D341Med (cell line): ENCODE data around the gene AGBL3.

Experiments used
- DNase-seq: peaks from one replicate; pipeline ENCODE4 v3.0.0; 2012; ENCODE audit warnings: low spot score

AGBL3 gene

DNA sequence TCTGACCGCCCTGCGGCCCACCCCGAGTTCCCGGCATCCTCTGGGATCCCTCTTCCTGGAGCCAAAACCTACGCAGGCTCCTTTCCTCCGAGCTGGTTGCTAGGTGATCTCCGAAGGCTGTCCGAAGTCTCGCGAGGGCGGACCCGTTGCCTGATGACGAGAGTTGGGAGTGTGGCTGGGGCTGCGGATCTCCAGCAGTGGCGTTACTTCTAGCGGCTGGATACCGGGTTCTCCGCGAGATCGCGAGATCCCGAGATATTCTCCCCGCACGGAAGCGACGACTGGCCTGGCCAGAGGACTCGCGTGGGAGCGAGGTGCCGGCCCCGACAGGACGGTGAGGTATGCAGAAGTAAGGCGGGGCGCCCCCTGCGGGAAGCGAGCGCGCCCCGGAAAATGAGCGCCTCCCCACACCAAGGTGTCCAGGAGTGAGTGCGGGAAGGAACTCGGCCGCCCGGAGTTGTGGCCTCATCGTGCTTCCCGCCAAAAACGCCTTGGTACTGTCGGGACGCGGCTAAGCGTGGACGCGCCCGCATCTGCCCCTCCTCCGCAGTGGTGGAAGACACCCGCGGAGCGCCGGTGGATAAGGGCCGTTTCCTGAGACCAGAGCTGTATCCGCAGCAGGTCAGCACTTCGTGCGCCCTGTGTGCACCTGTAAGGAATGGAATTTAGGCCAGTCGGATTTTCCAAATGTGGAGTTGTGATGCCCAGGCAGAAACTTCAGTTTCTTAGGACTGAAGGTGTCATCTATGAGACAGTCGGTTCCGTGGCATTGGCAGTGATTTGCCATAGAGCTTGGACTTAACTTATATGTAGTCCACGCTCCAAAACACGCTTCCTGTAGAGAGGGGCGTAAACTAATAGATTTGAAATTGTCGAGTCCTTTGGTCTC is at the start of gene AGBL3:
AGBL3 (plus strand) TSS at position 146 of the 889 bp plus-strand sequence. CDS start 1,426 bp downstream, outside the sequence.
- peak; percentile 94 for DNase-seq

DNA sequence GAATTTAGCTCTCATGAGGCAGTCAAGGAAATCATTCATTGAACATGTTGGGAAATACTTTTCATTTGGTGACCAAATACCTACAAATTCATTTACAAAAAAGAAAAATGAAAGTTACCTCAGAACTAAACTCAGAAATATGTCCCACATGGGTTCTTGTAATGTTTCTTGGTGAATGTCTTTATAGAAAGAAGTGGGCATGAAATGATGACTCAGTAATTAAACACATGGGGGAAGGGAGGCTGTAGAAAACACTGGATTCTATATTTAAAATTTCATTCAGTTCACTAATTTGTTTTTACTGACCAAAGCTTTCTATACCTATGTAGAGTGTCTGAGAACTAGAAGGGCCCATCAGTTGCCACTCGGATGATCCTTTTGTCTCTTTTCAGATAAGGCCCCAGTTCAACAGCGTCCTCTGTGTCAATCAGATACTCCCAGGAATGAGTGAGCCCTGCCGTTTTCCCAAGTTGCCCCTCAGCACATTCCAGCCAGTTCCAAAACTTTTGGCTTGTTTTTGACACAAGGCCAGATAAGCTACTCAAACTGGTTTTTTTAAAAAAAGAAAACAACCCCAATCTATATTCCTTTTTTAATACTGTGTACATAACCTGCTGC is 49.3 kb upstream of the AGBL3 start:
- DNase-seq: no peak

DNA sequence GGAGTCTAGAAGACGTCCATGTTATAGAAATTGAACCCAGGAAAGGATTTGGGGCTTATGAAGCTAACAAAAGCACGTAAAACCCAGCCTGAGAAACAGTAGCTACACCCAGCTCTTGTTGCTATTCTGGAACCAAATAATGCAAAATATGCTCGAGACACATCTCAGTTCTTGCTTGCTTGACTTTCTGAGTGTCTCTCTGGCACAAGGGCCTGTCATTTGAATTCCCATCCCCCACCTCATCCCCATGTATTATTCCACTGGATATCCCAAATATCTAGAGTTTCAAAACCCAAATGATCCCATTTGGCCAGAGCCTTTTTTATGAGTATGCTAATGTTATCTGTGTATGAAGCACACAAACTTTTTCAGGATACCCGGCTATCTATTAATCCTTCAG is 48.2 kb upstream of the AGBL3 start:
- DNase-seq: no peak

DNA sequence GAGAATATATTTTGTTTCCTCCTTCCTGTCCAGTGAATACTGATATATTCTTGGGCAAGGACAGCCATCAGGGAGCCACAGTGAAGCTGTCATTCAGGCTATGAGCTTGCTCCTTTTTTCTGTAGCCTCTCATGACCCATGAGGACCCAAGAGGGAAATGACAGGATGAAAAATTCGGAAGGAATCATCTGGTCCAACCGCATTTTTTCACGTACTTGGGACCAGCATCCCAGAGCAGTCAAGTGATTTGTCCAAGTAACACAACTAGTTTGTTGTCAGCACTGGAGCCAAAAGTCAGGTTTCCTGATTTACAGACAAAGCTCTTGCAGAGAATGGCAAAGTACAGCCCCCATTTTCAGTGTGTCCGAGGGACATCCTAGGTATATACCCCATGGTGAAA is 47.2 kb upstream of the AGBL3 start:
- DNase-seq: no peak

DNA sequence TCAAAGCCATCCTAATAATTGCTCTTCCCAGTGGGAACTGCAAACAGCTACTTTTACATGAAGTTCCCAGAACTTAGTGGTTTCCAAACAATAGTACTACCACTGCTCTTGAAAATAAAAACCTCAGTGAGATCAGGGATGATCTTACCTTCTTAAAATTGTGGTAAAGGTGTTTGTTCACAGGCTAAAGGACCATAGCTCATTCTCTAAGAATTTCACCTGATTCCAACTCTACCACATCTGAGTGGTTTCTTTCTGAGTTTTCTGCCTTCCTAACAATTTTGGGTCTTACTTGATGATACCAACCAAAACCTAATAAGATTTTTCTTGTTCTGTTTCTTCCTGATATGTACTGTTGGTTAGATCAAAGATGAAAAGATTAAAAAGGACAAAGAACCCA is 45.6 kb upstream of the AGBL3 start:
- no peak for DNase-seq

DNA sequence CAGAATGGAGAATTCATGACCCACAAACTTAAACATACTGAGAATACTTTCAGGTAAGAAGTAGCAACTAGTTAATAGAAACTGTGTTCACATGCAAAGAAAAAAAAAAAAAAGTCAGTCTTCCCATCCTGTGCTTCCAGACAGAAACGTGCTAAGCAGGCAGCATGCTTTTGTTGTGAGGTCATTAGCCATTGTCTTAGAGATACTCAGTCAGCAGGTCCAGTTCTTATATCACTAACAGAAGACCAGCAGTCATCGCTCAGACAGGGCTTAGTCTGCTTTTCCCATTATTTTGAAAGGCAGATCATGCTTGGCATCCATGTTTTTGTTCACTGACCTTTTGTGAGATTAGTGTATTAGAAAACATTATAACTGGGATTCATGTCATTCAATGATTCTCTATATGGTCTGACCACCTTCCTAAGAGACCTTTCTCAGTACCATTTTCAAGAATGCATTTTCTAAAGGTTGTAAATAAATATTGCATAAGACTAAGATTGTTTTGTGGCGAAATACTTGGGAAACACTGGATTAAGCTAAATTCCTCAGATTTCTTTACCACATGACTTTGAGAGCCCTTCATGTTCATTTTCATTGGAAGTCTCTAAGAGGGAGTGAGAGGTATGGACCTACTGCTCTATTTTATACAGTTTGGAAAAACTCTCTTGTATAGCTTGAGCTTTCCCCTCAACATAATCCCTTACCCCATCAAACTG is 45.0 kb upstream of the AGBL3 start:
- DNase-seq: no peak

DNA sequence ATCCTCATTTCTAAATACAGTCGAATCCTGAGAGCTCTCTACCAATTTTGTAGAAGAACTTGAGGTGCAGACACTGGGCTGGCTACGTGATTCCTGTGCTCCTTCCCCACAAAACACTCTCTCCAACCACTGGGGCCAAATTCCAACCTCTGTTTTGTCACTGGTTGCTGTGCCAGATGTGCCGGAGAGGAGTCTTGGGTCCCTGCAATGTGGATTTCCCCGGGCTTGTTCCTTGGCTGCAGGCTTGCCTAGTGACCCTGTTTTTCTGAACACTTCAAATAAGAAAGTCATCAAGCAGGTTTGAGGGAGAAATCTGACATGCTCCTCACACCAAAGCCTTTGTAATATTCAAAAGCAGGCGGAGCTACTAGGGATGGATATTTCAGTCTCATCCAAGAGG is 44.4 kb upstream of the AGBL3 start:
- DNase-seq: no peak

DNA sequence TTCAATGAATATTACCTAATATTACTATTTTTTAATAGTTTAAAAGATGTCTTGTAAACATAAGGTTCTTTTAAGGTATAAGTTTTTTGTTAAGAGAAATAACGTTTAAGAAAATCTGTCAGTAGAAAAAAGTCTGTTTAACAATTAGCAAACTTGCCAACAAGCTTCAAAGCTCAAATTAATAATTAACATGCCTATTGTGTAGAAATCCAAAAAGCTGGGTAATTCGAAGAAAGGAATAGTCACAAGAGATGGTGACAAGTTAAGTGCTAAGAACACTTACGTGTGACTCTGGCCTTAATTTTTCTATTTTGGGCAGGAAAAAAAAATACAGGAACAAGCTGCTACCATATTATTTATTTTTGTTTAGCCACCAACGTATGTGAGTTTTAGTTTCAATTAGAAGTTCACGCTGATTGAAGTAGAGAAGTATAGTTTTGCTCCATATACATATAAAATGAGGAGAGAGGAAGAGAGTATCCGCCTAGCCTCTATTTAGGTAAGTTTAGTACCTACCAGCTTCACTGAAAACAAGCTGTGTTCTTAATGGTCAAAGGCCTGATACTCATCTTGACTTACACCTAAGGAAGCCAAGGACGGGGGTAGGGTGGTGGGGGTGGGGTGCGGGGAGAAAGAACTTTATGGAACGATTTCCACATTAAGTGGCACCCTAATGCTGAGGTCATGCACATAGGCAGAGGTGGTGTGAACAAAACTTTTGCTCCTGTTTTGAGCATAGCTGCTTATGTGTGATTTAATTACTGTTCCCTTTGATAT is 43.4 kb upstream of the AGBL3 start:
- no peak for DNase-seq

DNA sequence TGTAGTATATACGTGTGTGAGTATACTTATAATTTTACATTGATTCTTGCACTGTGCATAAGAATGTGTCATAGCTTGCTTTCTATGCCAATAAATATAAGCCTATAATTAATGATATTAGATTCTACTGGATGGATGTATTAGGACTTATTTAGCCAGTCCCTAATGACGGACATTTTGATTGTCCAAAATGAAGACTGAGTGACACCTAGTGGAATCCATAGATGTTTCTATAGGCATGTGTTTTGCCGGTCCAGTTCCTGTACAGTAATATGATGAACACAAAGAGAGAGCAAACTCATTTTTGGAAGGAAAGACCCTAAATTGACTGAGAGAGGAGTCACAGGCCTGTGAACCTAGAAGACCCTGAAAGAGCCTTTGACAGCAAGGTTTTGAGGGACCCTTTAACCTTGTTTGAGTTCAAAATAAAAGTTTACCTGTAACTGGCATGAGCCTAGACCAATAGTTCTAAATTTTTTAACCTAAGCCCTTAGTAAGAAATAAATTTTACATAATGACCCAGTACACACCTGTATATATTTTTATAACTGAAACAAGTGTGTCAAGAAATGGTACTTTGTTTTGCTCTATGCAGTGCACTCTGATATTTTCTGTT is 42.4 kb upstream of the AGBL3 start:
- peak; percentile 41 for DNase-seq

DNA sequence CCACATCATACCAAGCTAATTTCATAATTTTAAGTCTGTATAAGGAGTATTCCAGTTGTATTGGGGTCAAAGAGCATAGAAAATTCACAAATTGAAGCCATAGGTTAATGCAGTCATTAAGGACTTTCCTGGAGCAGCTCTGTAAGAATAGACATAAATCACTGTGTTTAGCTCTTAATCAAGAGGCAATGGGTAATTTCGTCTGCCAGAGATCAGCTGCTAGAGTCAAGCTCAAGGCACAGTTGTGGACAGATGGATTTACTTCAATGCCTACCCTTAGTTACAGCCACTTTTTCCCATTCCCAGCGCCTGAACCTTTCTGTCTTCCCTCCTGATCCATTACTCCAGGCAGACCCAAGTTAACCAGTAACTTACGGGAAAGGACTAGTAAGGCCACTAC is 40.6 kb upstream of the AGBL3 start:
- no peak for DNase-seq

DNA sequence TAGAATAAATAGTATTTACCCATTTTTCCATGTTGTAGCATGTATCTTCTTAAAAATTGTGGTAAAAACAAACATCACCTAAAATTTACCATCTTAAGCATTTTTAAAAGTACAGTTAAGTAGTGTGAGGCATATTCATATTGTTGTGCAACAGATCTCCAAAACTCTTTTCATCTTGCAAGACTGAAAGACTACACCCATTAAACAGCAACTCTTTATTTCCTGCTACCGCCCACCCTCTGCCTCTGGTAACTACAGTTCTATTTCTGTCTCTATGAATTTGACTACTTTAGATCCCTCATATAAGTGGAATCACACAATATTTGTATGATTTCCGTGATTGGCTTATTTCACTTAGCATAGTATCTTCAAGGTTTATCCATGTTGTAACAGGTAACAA is 40.0 kb upstream of the AGBL3 start:
- DNase-seq: no peak

DNA sequence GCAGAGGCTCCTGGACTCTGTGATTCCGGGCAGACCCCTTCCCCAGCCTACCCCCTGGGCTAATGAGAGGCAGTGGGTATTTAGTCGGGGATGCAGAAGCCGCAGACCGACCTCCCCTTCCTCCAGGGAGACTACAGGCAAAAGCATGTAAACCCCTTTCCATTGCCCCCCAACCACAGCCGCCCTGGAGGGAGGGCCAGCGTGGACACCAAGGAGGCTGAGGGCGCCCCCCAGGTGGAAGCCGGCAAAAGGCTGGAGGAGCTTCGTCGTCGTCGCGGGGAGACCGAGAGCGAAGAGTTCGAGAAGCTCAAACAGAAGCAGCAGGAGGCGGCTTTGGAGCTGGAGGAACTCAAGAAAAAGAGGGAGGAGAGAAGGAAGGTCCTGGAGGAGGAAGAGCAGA is 39.0 kb upstream of the AGBL3 start:
- no peak for DNase-seq

DNA sequence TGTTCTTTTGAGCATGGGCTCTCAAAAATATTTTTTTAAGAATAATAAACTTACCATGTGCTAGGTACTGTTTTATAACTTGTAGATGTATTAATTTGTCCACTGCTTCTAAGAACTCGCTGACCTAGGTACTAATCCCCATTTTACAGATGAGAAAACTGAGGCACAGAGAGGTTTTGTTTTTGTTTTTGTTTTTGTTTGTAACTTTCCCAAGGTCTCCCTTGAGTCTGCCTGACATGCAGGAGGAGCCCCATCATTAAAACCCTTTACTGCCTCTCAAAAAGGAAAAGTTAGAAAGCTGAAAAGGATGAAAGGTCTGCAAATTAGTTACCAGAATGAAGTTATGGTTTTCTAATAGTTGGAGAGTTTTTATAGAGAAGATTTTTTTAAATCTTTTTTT is 38.5 kb upstream of the AGBL3 start:
- no peak for DNase-seq

DNA sequence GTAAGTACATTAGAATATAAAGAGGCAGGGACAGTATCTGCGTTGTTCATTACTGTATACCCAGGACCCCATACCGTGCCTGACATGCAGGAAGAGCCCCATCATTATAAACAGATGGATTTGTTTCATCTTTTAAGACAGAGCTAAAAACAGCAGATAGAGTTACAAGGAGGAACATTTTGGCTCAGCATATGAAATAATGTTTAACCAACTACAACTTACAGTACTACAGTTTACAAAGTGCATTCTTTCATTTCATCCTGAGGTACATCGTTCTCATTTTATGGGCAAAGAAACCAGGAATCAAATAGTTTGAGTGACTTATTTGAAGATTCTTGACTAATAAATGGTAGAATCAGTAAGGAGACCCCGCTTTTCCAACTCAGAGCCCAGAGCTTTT is 38.1 kb upstream of the AGBL3 start:
- no peak for DNase-seq

DNA sequence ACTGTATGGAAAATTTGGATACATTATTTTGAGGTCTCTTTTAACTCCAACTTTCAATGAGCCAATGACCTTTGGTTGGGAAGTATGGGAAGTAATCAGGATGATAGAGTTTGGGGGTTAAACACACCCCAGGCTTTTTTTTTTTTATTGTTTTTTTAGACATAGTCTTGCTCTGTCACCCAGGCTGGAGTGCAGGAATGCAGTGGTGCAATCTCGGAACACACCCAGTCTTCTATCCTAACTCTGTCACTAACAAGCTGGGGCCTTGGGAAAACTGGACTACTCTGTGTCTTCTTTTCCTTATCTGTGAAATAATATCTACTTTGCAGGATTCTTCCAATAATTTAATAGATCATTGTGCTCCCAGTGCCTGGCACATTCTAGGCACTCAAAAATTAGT is 37.6 kb upstream of the AGBL3 start:
- DNase-seq: no peak

DNA sequence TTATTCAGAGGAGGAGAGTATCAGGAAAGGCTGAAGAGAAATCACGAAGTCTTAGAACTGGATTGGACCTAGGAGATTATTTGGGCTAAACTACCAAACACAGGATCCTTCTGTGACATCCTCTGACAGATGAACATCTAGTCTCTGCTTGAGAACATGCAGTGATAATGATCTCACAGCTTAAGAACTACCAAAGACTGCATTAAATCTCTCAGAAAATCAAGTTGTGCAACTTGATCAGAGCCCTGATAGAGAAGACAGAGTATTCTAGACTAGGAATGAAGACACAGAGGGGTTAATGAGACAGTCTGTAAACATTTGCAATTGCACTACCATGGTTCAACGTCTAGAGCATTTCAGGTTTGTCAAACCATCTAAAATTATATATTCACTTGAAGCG is 37.1 kb upstream of the AGBL3 start:
- no peak for DNase-seq

DNA sequence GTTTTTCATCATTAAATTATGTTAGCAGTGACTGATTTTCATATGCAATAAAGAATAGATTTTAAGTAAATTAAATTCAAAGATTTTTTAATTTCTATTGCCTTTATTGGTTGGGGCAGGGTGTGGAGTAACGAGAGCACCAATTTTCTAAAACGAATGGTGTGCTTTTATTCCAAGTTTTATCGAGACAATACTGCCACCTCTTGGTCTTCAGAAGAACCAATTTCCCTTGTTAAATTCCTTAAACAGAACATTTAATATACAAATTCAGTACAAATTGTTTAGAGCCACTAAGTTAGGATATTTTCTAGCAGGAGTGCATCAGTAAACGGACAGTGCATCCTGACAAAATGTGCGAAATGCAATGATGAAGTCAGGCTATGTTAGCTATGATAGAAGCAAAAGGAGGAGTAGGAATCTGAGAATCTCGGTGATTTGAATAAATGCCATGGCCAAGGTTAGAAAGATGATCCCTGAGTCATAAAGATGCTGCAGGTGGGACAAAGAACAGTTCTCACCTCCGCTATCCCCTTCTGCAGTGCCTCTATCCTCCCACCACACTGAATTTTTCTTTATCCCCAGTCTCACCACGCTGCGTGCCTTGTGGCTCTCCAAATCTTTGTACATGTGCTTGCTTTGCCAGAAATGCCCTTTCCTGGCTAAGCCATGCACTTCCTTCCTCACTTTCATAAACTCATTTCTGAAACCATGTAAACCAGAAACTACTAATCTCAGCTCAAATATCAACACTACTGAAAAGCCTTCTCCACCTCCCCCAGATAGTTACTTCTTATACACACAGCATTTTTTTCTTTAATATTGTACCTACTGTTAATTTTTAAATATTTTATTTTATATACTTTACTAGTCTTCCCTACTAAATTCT is 31.9 kb upstream of the AGBL3 start:
- no peak for DNase-seq

DNA sequence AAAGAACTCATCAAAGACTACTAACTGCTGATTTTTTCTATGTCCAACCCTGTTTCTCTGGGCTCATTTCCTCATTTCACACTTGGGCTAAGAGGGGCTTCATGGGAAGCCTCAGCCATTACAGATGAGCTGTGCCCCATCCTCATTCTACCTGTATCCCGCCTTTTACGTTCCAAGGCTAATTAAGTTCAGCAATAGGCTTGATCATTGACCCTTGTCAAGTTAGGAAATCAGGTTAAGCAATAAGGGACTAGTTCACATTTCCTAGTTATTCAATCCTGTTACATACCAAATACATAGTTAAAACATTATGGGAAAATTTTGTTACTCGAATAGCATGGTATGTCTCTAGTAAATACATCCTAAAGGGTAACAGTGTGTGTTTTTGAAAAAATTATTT is 29.3 kb upstream of the AGBL3 start:
- no peak for DNase-seq

DNA sequence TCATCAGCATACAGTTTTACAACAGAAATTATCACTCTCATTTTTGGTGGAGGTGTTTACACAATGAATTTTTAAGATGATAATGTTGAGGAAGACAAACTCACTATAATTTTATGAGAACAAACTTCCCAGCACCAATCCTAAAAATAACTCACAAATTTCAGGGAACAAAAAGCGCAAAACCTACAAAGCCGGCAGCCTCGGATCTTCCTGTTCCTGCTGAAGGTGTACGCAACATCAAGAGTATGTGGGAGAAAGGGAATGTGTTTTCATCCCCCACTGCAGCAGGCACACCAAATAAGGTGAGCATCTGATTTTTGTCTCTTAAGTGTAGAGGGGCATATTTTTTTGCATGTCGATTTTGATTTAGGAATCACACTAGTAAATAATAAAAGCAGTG is 26.5 kb upstream of the AGBL3 start:
- no peak for DNase-seq

DNA sequence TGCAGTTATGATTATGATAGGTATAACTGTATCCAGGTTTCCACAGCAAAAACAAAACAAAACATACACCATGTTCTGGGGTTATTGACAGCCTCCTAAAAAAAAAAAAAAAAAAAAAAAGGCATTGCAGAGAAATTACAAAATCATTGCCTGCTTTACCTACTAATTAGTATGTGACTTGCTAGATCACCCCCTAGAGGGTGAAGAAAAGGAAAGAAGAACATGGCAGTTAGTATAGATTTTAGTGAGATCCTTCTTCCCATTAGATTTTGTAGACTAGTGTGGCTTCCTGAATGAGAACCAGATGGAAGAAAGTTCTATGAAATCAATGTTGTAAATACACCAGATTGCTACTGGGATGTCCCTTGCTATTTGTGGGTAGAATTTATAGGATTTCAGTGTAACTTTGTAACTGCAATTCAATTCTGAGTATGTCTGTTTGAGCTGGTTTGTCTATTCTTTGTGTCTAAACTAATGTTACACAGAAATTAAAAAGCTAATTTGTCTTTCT is 24.0 kb upstream of the AGBL3 start:
- no peak for DNase-seq

DNA sequence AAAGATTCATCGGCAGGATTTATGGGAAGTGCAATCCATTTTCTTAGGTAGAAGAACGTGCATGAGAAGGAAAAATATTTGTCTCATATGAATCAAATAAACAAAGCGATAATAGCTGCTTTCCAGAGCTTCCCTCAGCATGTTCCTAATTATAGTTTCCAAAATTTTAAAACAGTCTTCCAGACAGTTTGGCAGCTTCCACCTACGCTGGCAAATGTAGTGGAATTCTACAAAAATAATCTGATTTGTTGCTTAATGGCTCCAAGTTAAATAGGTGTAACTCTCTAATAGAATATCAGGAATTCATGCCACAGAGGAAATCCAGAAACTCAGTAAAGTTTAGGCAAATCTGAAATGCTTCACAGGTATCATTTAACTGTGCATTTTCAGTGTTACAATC is 23.3 kb upstream of the AGBL3 start:
- no peak for DNase-seq
